Measurements from ENCODE around the gene SLC36A3.

DNA sequence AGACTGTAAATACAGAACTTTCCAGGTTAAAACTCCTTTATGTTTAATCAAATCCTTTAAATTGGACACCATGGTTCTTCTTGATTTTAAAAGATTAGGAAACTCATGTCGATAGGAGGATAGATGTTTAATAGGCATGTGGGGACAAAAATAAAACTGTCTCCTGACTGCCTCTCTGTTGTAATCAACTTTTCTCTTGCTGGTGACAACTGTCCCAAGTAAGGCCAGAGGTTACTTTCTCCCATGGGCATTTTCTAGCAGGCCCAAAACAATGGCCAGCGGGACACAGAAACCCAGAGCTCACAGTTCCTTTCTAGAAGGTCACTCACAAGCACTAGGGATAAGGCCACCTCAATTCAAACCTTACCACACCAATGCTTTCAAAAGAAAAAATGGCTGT is 29.3 kb upstream of the SLC36A3 start:
- TF ChIP-seq EP300 (IDR thresholded peaks at IDR 0.05) (no peak), POLR2A (IDR thresholded peaks at IDR 0.05; ENCODE audit: low read depth) (no peak), POLR2AphosphoS5 (IDR thresholded peaks at IDR 0.05) (no peak)
- TF ChIP-seq, protein P1, sequence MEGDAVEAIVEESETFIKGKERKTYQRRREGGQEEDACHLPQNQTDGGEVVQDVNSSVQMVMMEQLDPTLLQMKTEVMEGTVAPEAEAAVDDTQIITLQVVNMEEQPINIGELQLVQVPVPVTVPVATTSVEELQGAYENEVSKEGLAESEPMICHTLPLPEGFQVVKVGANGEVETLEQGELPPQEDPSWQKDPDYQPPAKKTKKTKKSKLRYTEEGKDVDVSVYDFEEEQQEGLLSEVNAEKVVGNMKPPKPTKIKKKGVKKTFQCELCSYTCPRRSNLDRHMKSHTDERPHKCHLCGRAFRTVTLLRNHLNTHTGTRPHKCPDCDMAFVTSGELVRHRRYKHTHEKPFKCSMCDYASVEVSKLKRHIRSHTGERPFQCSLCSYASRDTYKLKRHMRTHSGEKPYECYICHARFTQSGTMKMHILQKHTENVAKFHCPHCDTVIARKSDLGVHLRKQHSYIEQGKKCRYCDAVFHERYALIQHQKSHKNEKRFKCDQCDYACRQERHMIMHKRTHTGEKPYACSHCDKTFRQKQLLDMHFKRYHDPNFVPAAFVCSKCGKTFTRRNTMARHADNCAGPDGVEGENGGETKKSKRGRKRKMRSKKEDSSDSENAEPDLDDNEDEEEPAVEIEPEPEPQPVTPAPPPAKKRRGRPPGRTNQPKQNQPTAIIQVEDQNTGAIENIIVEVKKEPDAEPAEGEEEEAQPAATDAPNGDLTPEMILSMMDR (IDR thresholded peaks at IDR 0.05) = no peak
